ENCODE measurements around the gene MYL9.

MYL9 gene

DNA sequence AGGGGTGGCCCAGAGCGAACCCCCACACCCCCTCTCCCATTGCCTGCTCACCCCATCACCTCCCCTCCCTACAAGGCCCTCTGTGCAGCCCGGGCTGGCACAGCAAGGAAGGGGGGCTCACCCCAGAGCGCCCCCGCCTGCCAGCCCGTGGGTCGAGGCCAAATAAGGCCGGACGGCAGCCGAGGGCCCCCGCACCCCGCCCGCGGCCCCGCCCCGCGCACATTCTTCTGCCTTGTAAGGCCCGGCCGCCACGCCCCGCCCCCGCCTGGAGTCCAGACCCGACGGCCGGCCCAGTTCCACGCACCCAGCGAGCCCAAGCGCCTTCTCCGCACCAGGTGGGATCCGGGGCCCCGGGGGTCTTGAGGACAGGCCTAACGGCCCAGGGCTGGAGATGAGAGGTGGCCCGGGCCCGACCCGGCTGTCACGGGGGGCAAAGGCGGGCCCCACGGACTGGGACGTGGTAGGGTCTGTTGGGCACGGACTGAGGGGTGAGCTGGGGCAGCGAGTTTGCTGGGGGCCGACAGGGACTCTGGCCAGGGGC, at the start of gene MYL9:
MYL9 (plus strand) TSS at position 293 of the 541 bp plus-strand sequence. CDS start 3,366 bp downstream, outside the sequence.
- H3K4me3 ChIP-seq (ENCODE audit: low read depth, low read length): no peak within 1 kb of the TSS
- DNase-seq (ENCODE audit: low read depth): no peak
- TF ChIP-seq MAX (IDR thresholded peaks at IDR 0.05; ENCODE audit: low read depth, low read length): no peak

GRCh38 chr20:36491901-36492617, 49.3 kb upstream of the MYL9 start:
- peak; percentile 76 for DNase-seq (ENCODE audit: low read depth)
- TF ChIP-seq MAX (IDR thresholded peaks at IDR 0.05; ENCODE audit: low read depth, low read length): no peak; the same call in 1 of the 2 replicates
- no peak for TF ChIP-seq CTCF (IDR thresholded peaks at IDR 0.05; ENCODE audit: low read depth, low read length)
- no peak for TF ChIP-seq MYC (IDR thresholded peaks at IDR 0.05; ENCODE audit: low read depth, low read length)
- no peak for TF ChIP-seq POLR2A (IDR thresholded peaks at IDR 0.05; ENCODE audit: extremely low read depth, insufficient read length)
- H3K4me3 ChIP-seq (ENCODE audit: low read depth, low read length): no peak overlapping the region

DNA sequence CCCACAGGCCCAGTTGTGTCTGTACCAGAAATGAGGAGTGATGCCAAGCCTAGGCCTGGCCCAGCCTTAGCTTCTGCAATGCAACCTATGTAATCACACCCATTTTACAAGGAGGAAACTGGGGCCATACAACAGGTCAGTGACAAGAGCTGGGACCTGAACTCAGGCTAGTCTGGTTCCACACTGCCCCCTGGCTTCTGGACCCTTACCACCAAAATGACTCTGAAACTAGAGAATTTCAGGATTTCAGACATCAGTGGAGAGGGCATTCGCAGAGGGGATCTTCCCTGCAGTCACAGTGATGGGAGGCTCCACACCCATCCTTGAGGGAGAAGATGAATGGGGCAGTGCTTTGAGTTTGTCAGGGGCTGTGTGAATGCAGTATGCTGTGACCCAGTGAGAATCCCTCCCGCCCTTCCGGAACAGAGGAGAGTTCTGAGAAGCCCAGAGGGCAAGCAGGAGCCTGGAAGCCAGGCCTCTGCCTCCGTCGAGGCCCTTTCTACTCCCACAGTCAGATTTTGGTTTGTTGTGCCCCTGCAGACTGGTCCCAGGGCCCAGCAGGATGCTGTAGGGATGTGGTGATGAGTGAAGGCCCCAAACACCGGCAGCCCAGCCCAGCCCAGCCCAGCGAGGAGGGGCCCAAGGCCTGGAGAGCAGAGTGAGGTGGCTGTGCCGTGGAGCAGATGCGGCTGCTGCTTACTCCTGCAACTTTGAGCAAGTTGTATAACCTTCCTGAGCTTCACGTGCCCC, 48.1 kb upstream of the MYL9 start:
- TF ChIP-seq CTCF (IDR thresholded peaks at IDR 0.05; ENCODE audit: low read depth, low read length) (peak; percentile 53), MYC (IDR thresholded peaks at IDR 0.05; ENCODE audit: low read depth, low read length) (no peak)

GRCh38 chr20:36493801-36494114, 47.6 kb upstream of the MYL9 start:
- no peak for DNase-seq (ENCODE audit: low read depth)
- TF ChIP-seq CTCF (IDR thresholded peaks at IDR 0.05; ENCODE audit: low read depth, low read length): no peak
- TF ChIP-seq POLR2A (IDR thresholded peaks at IDR 0.05; ENCODE audit: extremely low read depth, insufficient read length): no peak
- TF ChIP-seq MAX (IDR thresholded peaks at IDR 0.05; ENCODE audit: low read depth, low read length): no peak
- TF ChIP-seq MYC (IDR thresholded peaks at IDR 0.05; ENCODE audit: low read depth, low read length): no peak
- H3K4me3 ChIP-seq (ENCODE audit: low read depth, low read length): no peak overlapping the region

More for the DNA sequence above, 48.1 kb upstream of the MYL9 start:
- DNase-seq (ENCODE audit: low read depth): peak; percentile 66
- H3K4me3 ChIP-seq (ENCODE audit: low read depth, low read length): no peak overlapping the region

DNA sequence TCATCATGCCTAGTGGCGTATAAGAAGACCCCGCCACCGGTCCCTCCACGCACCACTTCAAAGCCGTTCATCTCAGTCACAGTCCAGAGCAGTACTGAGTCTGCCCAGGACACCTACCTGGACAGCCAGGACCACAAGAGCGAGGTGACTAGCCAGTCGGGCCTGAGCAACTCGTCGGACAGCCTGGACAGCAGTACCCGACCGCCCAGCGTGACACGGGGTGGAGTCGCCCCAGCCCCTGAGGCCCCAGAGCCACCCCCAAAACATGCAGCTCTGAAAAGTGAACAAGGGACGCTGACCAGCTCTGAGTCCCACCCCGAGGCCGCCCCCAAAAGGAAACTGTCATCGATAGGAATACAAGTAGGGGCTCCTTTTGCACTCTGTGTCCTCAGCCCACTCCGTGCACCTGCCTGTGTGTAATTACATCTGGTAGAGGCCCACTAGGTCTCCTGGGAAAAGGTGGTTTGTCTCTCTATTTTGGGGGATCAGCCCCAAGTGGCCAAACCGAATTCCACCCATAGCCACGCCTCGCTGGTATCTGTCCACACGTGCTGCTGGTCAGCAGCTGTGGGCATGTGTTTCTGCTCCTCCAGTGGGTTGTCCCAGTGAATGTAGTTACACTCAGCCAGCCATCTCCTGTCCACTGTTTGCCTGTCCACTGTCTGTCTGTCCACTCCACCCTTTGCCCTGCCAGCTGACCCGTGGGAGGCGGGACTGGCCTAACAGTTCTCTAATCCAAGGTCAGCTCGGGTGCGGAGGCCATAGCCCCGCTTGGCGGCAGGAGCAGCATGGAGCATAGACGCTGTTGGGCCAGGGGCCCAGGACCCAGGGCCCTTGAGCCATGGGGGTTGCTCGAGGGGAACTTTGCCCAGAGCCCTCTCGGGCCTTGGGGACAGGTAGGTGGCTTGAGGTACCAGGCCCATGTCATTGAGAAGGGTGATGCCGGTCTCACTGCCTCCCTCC, 44.3 kb upstream of the MYL9 start:
- TF ChIP-seq MYC (IDR thresholded peaks at IDR 0.05; ENCODE audit: low read depth, low read length) (no peak), POLR2A (IDR thresholded peaks at IDR 0.05; ENCODE audit: extremely low read depth, insufficient read length) (no peak), MAX (IDR thresholded peaks at IDR 0.05; ENCODE audit: low read depth, low read length) (no peak), CTCF (IDR thresholded peaks at IDR 0.05; ENCODE audit: low read depth, low read length) (no peak)
- no peak for DNase-seq (ENCODE audit: low read depth)
- H3K4me3 ChIP-seq (ENCODE audit: low read depth, low read length): no peak overlapping the region

Measured in NB4 (cell line).